Testis (tissue), 3 donors: Measurements from ENCODE around the gene SATL1. TPM values are rescaled to one million over a fixed set of nuclear protein-coding genes. Genes with fewer than 3 reads are reported as not detected.
A peak's percentile ranks its signal among the peaks of the same experiment; 100 is the strongest.
"Not testable (repeated sequence)": the region's sequence is repeated elsewhere in the genome, so short reads cannot be mapped to it uniquely, and the experiment has no call there.

Experiments
- DNase-seq: peaks from one replicate; pipeline ENCODE4 v3.0.0-alpha.2; 2019
- H3K27ac ChIP-seq, 2 donors: fragments of 200-600 bp; sonication (generic); one replicate each; pipeline ENCODE4 v1.5.1; 2019
- H3K27me3 ChIP-seq: fragments of 200-600 bp; sonication (generic); one replicate; pipeline ENCODE4 v1.5.1; 2019
- H3K36me3 ChIP-seq: fragments of 200-600 bp; sonication (generic); one replicate; pipeline ENCODE4 v1.5.1; 2017; ENCODE audit warnings: low read depth; ENCODE audit errors: missing control alignments
- H3K4me1 ChIP-seq: fragments of 200-600 bp; sonication (generic); one replicate; pipeline ENCODE4 v1.5.1; 2019
- H3K4me3 ChIP-seq, 2 donors: fragments of 200-600 bp; sonication (generic); one replicate each; pipeline ENCODE4 v1.5.1; 2017 to 2019
- H3K9me3 ChIP-seq: fragments of 200-600 bp; sonication (generic); one replicate; pipeline ENCODE4 v1.5.1; 2017
- POLR2A ChIP-seq: fragments of 450-650 bp; IDR thresholded peaks from one replicate; pipeline ENCODE4 v1.6.1; 2017; ENCODE audit warnings: antibody characterized with exemption, mild to moderate bottlenecking, moderate library complexity
- WGBS, 2 donors: methylation state at CpG; one replicate each; pipeline ENCODE4 v1.1.5; 2018; 5-methylcytosine and 5-hydroxymethylcytosine counted together
- intact Hi-C: fragments of 100-400 bp; cut with DNase I; formaldehyde crosslinking; loops from one replicate; pipeline ENCODE4 v1.15.1; 2023; ENCODE audit warnings: low total_unique reads
- polyA plus RNA-seq: library from polyadenylated mRNA; stranded (reverse); fragments of 350-450 nt; fragmentation: Illumina TruSeq; extraction: RNeasy Lipid Tissue Mini Kit (QIAGEN cat#74804); gene quantifications from one replicate; pipeline ENCODE4 v1.2.3, GENCODE V29; 2014; ENCODE audit warnings: low read depth, low replicate concordance; ENCODE audit not compliant: insufficient read depth
- total RNA-seq, 2 donors: library from RNA; depleted of rRNA; stranded (reverse); fragments of >200 nt; gene quantifications; one replicate each; pipeline ENCODE4 v1.2.3, GENCODE V29; 2016
- TF ChIP-seq, protein P1 (sequence below), 3 experiments: fragments of 450-650 bp in 2 of 3; fragments of 200-600 bp in 1 of 3; sonication (generic) in 1 of 3; IDR thresholded peaks; one replicate each; pipeline ENCODE4 v1.5.1; 2016 to 2019; ENCODE audit warnings: antibody characterized with exemption in 3 of 3, mild to moderate bottlenecking in 2 of 3, moderate library complexity in 1 of 3

Gene SATL1
- total and polyA plus RNA-seq, 3 donors from 2014 or later: 0.95 to 2.5 (median 2.4) TPM

DNA sequence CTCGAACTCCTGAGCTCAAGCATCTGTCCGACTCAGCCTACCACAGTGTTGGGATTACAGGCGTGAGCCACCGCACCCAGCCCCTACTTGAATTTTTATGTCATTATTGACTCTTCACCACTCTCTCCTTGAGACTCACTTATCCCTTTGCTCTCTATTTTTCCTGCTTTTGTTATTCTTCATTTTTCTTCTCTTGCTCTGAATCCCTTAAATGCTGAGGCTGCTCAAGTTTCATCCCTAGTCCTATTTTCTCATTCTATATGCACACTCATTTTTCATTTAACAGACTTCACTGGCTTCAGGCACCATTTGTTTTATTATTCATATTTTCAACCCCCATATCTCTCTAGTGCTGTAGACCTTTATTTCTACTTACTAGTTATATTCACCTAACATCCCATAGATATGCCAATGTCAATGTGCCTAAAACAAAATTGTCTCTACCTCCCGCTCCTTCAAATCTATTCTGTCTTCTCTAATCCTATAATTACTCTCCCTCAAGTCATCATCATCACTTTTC is 154.2 kb downstream of the SATL1 start:
- no peaks in the 10 kb centered on the region for H3K4me1 ChIP-seq
- no peaks in the 10 kb centered on the region for H3K27me3 ChIP-seq
- no peak overlapping the region for H3K4me3 ChIP-seq
- intact Hi-C loops: no loop called here
- H3K9me3 ChIP-seq: no peaks in the 10 kb centered on the region
- no peak for DNase-seq
- H3K36me3 ChIP-seq: no peaks in the 10 kb centered on the region
- WGBS, 2 donors: 97 to 100% methylated on average over 5 of the region's 5 CpGs
- no peak overlapping the region for H3K27ac ChIP-seq
- TF ChIP-seq, protein P1, sequence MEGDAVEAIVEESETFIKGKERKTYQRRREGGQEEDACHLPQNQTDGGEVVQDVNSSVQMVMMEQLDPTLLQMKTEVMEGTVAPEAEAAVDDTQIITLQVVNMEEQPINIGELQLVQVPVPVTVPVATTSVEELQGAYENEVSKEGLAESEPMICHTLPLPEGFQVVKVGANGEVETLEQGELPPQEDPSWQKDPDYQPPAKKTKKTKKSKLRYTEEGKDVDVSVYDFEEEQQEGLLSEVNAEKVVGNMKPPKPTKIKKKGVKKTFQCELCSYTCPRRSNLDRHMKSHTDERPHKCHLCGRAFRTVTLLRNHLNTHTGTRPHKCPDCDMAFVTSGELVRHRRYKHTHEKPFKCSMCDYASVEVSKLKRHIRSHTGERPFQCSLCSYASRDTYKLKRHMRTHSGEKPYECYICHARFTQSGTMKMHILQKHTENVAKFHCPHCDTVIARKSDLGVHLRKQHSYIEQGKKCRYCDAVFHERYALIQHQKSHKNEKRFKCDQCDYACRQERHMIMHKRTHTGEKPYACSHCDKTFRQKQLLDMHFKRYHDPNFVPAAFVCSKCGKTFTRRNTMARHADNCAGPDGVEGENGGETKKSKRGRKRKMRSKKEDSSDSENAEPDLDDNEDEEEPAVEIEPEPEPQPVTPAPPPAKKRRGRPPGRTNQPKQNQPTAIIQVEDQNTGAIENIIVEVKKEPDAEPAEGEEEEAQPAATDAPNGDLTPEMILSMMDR (IDR thresholded peaks at IDR 0.05): no peak
- no peak for TF ChIP-seq POLR2A

DNA sequence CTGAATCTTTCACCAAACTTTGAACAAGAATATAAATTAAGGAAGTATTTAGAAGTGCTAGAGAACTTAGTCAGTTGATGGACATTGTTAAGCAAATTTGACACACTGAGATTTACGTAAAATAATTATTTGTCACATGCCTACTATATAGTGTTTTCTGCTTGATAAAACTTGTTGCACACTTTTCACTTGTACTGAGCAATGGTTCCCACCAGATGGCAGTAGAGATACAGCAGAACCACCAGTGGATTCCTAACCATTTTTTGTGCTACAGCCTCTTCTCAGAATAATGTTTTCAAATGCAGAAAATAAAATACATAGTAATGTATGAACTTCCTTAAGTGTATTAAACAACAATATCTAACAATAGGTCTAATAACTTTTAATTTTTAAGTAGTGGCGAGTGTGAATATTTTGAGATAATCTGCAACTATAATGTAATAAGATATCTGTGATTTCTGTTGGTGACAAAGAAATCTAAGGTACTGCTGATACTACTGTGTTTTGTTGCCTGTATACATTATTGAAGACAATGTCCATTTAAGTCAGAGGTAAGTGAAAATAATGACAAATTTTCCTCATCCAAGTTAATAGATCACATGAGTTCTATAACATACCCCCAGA is 158.7 kb downstream of the SATL1 start:
- intact Hi-C loops: no loop called here
- no peaks in the 10 kb centered on the region for H3K36me3 ChIP-seq
- no peak for TF ChIP-seq POLR2A
- TF ChIP-seq, protein P1 (IDR thresholded peaks at IDR 0.05): peak in 2 of 3 experiments; percentile 31 to 50
- no peaks in the 10 kb centered on the region for H3K9me3 ChIP-seq
- H3K27ac ChIP-seq: no peak overlapping the region
- WGBS, 2 donors: 75 to 79% methylated on average over 2 of the region's 2 CpGs
- no peaks in the 10 kb centered on the region for H3K4me1 ChIP-seq
- no peaks in the 10 kb centered on the region for H3K27me3 ChIP-seq
- H3K4me3 ChIP-seq: no peak overlapping the region
- DNase-seq: peak; percentile 37

GRCh38 chrX:85077247-85077646 is 166.3 kb downstream of the SATL1 start:
- WGBS, 2 donors: 86 to 93% methylated on average over 1 of the region's 1 CpG
- H3K36me3 ChIP-seq, DNase-seq, H3K27ac ChIP-seq, H3K4me3 ChIP-seq, H3K4me1 ChIP-seq, H3K9me3 ChIP-seq, intact Hi-C loops, H3K27me3 ChIP-seq: not testable (repeated sequence)

DNA sequence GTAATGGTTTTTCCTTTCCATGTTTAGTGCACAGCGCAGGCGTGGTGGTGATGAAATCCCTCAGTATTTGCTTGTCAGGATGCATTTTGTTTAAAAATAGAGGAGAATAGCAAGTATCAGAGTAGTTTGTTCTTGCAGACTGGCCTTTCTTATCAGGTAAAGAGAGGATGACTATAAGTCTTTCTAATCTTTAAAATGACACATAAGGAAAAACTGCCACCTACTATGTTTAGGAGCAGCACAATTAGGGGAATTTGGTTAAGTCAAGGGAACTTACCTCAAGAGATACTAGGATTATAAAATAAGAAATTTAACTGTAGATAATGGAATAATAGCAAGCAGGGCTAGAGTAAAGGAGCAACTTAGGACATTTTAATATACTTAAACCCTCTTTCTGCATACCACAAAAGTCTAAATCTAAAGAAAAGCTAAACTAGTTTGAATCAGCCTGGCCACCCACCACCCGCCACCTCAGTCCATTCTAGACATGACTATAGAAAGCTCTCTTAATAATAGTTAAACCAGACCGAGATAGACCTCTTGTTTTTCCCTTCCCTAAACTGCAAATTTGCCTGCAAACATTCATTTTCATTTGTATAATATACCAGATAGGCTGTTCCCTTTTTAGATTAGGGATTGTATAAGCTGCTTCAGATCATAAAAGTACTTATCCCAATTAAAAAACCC is 177.9 kb downstream of the SATL1 start:
- no peaks in the 10 kb centered on the region for H3K9me3 ChIP-seq
- no peaks in the 10 kb centered on the region for H3K36me3 ChIP-seq
- TF ChIP-seq, protein P1 (IDR thresholded peaks at IDR 0.05): no peak
- no peak for TF ChIP-seq POLR2A
- WGBS, 2 donors: 72 to 74% methylated on average over 4 of the region's 4 CpGs
- DNase-seq: no peak
- H3K27ac ChIP-seq: no peak overlapping the region
- H3K27me3 ChIP-seq: no peaks in the 10 kb centered on the region
- intact Hi-C loops: no loop called here
- no peak overlapping the region for H3K4me3 ChIP-seq
- H3K4me1 ChIP-seq: no peaks in the 10 kb centered on the region

DNA sequence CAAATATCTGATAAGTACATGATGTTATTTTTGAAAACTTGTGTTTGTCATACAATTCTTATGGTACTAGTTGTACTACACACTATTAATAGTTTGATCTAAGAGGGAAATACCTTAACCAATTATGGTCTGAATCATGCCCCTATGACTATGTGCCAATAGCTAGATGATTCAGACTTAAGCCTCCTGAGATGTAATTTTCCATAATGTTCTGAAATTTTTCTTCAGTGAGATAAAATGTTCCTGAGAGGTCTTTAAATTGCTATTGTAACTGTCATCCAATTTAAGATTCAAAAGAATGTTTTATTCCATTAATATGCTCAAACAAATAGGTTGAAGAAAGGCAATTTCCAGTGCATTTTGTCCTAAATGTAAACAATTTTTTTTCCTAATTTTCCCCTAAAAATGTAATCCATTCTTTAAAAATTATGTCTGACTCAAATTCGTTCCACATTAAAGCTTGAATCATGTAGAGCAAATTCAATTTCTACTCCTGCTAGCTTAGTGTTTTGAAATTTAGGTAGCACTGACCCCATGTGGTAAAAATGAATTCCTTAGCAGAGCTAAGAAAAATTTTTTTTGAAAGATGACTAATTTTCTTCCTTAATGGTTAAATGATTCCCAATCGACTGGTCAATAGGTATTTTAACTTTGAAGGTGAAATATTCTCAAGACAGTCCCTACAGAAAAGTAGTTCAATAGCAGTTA is 190.8 kb downstream of the SATL1 start:
- Histone ChIP-seq H3K9me3 (no peaks in the 10 kb centered on the region), H3K27ac (no peak overlapping the region), H3K4me1 (no peaks in the 10 kb centered on the region), H3K27me3 (no peaks in the 10 kb centered on the region), H3K4me3 (no peak overlapping the region), H3K36me3 (no peaks in the 10 kb centered on the region)
- intact Hi-C loops: no loop called here
- TF ChIP-seq, protein P1 (IDR thresholded peaks at IDR 0.05): no peak
- WGBS, 2 donors: 37 to 41% methylated on average over 2 of the region's 2 CpGs
- DNase-seq: no peak
